ENCODE results near the gene IRS2.

GRCh38 chr13:109737606-109738005 is 48.8 kb downstream of the IRS2 start:
- TF ChIP-seq CTCF (IDR thresholded peaks at IDR 0.05) = no peak
- no peak for TF ChIP-seq POLR2A (IDR thresholded peaks at IDR 0.05)

Data from testis (tissue), 2 donors.